K562 (cell line): ENCODE measurements around the gene AMOTL1. TPM values are rescaled to one million over a fixed set of nuclear protein-coding genes. Genes with fewer than 3 reads are reported as not detected.

Experiments used
- ATAC-seq: fragments of 200-7000 bp; cut with Tn5 transposase; 3 replicates; pipeline ENCODE4 v1.9.1; 2020; ENCODE audit warnings: moderate library complexity
- BruUV-seq: library from RNA; stranded (reverse); fragments of 400-500 nt; replicated peaks from 2 replicates; lab custom pipeline; 2021; lab: Mats Ljungman, UMichigan
- CTCF ChIA-PET: fragments of 300-600 bp; formaldehyde crosslinking; extraction: SDS; loops from one replicate; lab custom pipeline; 2021; ENCODE audit warnings: low intra/inter-chr PET ratio; lab: Yijun Ruan, JAX
- POLR2A ChIA-PET: fragments of 300-600, 350-650 bp; sonication (Branson Sonifier 250); formaldehyde crosslinking; extraction: SDS; loops from one replicate; lab custom pipeline; 2021; ENCODE audit warnings: antibody characterized with exemption, inconsistent platforms; lab: Yijun Ruan, JAX
- DNase-seq, 4 experiments: peaks; one replicate each; pipeline versions ENCODE4 v3.0.0 to v3.0.0-alpha.2; 2011 to 2018; ENCODE audit warnings: low spot score in 3 of 4, mixed read lengths in 3 of 4; ENCODE audit errors: extremely low read depth in 1 of 4
- FAIRE-seq: peaks from 2 replicates; lab custom pipeline; 2011; peaks lifted over from hg19 to GRCh38; lab: Jason Lieb, UNC
- H2AFZ ChIP-seq: 2 replicates; pipeline ENCODE4 v1.6.0; 2011; ENCODE audit warnings: low read depth, low read length, control low read depth, inconsistent platforms
- H3K27ac ChIP-seq: fragments of 200-600 bp; 3 replicates; pipeline ENCODE4 v1.8.0; 2011; ENCODE audit warnings: low read depth, mild to moderate bottlenecking, control low read depth, inconsistent platforms, low read length, moderate library complexity, mixed read lengths; ENCODE audit errors: extremely low read depth
- H3K27me3 ChIP-seq, 2 experiments: fragments of 300-600 bp in 1 of 2; 2 replicates in 1 of 2; 3 replicates in 1 of 2; pipeline versions ENCODE4 v1.6.0 to v1.8.0; 2011; ENCODE audit warnings: inconsistent platforms in 2 of 2, low read length in 2 of 2, mild to moderate bottlenecking in 1 of 2, mixed read lengths in 1 of 2, moderate library complexity in 1 of 2; ENCODE audit not compliant: control insufficient read depth in 2 of 2, insufficient read depth in 2 of 2
- H3K36me3 ChIP-seq: fragments of 300-600 bp; 3 replicates; pipeline ENCODE4 v1.8.0; 2011; ENCODE audit warnings: mild to moderate bottlenecking, low read length, inconsistent platforms; ENCODE audit not compliant: control insufficient read depth, insufficient read depth
- H3K4me1 ChIP-seq, 2 experiments: fragments of 200-600 bp in 1 of 2; replicated peaks in 1 of 2; 2 replicates in 1 of 2; 3 replicates in 1 of 2; pipeline versions ENCODE4 v1.5.1 to v1.8.0; 2011; ENCODE audit warnings: inconsistent platforms in 2 of 2, low read length in 2 of 2, mild to moderate bottlenecking in 1 of 2, mixed read lengths in 1 of 2, moderate library complexity in 1 of 2; ENCODE audit not compliant: control insufficient read depth in 2 of 2, insufficient read depth in 2 of 2
- H3K4me2 ChIP-seq: 2 replicates; pipeline ENCODE4 v1.6.1; 2011; ENCODE audit warnings: low read length, control low read depth, inconsistent platforms, mixed read lengths; ENCODE audit not compliant: insufficient read depth
- H3K4me3 ChIP-seq: fragments of 200-600 bp; sonication (generic), shearing (Covaris generic); 2 replicates; pipeline ENCODE4 v1.5.1; 2016; ENCODE audit warnings: control low read depth, inconsistent platforms
- H3K79me2 ChIP-seq: fragments of 200-600 bp; 3 replicates; pipeline ENCODE4 v1.8.0; 2011; ENCODE audit warnings: low read length, inconsistent platforms; ENCODE audit not compliant: control insufficient read depth, insufficient read depth
- H3K9ac ChIP-seq, 2 experiments: 2 replicates each; pipeline versions ENCODE4 v1.6.0 to v1.6.1; 2011; ENCODE audit warnings: low read depth in 2 of 2, low read length in 2 of 2, control low read depth in 1 of 2, inconsistent platforms in 1 of 2, mild to moderate bottlenecking in 1 of 2, mixed read lengths in 1 of 2; ENCODE audit not compliant: insufficient read depth in 1 of 2
- H3K9me1 ChIP-seq: one replicate; pipeline ENCODE4 v1.6.0; 2011; ENCODE audit warnings: inconsistent platforms, mild to moderate bottlenecking, low read length, moderate library complexity; ENCODE audit not compliant: control insufficient read depth, insufficient read depth
- H3K9me3 ChIP-seq: replicated peaks from 2 replicates; pipeline ENCODE4 v1.5.1; 2011; ENCODE audit warnings: low read depth, low read length, inconsistent platforms; ENCODE audit not compliant: control insufficient read depth, insufficient read depth
- H4K20me1 ChIP-seq: replicated peaks from 2 replicates; pipeline ENCODE4 v1.6.1; 2011; ENCODE audit warnings: low read length, inconsistent platforms, mixed read lengths; ENCODE audit not compliant: control insufficient read depth, insufficient read depth
- AFF4 ChIP-seq: sonication (generic); formaldehyde crosslinking; IDR thresholded peaks from 2 replicates; pipeline ENCODE4 v1.8.0; 2023; ENCODE audit warnings: mild to moderate bottlenecking, missing genetic modification reagents
- HMBOX1 ChIP-seq: sonication (generic); IDR thresholded peaks from 2 replicates; pipeline ENCODE4 v1.6.1; 2016
- OTX1 ChIP-seq: fragments of 450-650 bp; formaldehyde crosslinking; IDR thresholded peaks from 2 replicates; pipeline ENCODE4 v1.4.0; 2022; ENCODE audit warnings: mild to moderate bottlenecking
- PHF20 ChIP-seq: fragments of 450-650 bp; IDR thresholded peaks from 2 replicates; pipeline ENCODE4 v1.6.1; 2018; ENCODE audit not compliant: partially characterized antibody
- PREB ChIP-seq: sonication (generic); formaldehyde crosslinking; IDR thresholded peaks from 2 replicates; pipeline ENCODE4 v1.8.1; 2023; ENCODE audit warnings: mild to moderate bottlenecking, missing genetic modification reagents
- RCOR1 ChIP-seq, 2 experiments: IDR thresholded peaks; 2 replicates each; pipeline ENCODE4 v1.6.1; 2012; ENCODE audit warnings: low read depth in 2 of 2, low read length in 2 of 2, borderline replicate concordance in 1 of 2, improper control_type of control experiment in 1 of 2
- RFX7 ChIP-seq: fragments of 250-450 bp; sonication (Bioruptor Pico); IDR thresholded peaks from 2 replicates; pipeline ENCODE4 v1.5.1; 2021; ENCODE audit warnings: mild to moderate bottlenecking
- ZNF668 ChIP-seq: fragments of 250-450 bp; sonication (Bioruptor Pico); IDR thresholded peaks from 2 replicates; pipeline ENCODE4 v1.8.0; 2022; ENCODE audit warnings: mild to moderate bottlenecking, inconsistent platforms
- in situ Hi-C: fragments of 300-500 bp; cut with MboI; formaldehyde crosslinking; loops from 4 replicates; pipeline ENCODE4 v1.15.0; 2018; ENCODE audit warnings: inconsistent platforms, mixed read lengths
- intact Hi-C: fragments of 100-400 bp; cut with micrococcal nuclease; formaldehyde crosslinking; loops from 2 replicates; pipeline ENCODE4 v1.14.2; 2022
- polyA plus RNA-seq, 8 experiments: library from polyadenylated mRNA; depleted of rRNA in 4 of 8; stranded (reverse) in 5 of 8; unstranded in 3 of 8; fragments of >200 nt; fragmentation: Nextera tagmentation in 2 of 8; fragmentation: Illumina TruSeq in 1 of 8; extraction: Ambion mirVana in 2 of 8; extraction: Trizol in 1 of 8; gene quantifications; 2 replicates each; pipeline versions ENCODE4 v1.2.1 to v1.2.3, GENCODE V29; 2011 to 2014; ENCODE audit warnings: inconsistent platforms in 1 of 8, missing spikeins in 1 of 8
- total RNA-seq, 7 experiments: library from RNA; depleted of rRNA in 6 of 7; stranded (reverse); fragments of >200 nt in 6 of 7; fragmentation: Illumina TruSeq in 2 of 7; extraction: Trizol in 2 of 7; gene quantifications; 2 replicates each; pipeline versions ENCODE4 v1.2.1 to v1.2.3, GENCODE V29; 2011 to 2021; ENCODE audit warnings: low replicate concordance in 1 of 7
- TF ChIP-seq, protein P1 (sequence below): fragments of 200-800 bp; sonication (Bioruptor generic); IDR thresholded peaks from 2 replicates; pipeline ENCODE4 v1.6.1; 2017; ENCODE audit warnings: missing genetic modification characterization, missing compliant biosample characterization

Gene AMOTL1
- total and polyA plus RNA-seq, 9 of the 15 experiments (the other 6 are each of a cell fraction or from before 2014, with no cell fraction given) = 4.0 to 35.4 (median 14.0) TPM

DNA sequence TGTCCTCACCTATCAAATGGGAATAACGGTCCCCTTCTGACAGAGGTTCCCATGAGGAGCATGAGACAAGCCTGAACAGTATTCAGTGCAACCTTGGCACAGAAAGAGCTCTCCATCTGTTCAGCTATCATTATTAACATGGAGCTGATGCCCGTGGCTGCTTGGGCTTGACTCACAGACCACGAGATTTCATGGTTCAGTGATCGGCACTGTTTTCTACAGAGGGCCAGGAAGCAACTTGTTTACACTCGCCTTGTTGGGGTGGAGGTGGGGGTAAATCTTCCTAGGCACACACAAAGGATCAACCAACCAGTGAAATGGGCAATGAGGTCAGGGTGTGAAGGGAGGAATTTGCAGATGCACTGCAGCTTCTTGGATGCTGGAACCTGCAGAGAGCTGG is 117.0 kb downstream of the AMOTL1 start (continued):
- TF ChIP-seq OTX1 (CRISPR knock-in tag) (no peak), RCOR1 (IDR thresholded peaks at IDR 0.05; ENCODE audit: borderline replicate concordance in 1 of 2, low read depth in 2 of 2, low read length in 2 of 2) (no peak), PREB (no peak), PHF20 (no peak)

DNA sequence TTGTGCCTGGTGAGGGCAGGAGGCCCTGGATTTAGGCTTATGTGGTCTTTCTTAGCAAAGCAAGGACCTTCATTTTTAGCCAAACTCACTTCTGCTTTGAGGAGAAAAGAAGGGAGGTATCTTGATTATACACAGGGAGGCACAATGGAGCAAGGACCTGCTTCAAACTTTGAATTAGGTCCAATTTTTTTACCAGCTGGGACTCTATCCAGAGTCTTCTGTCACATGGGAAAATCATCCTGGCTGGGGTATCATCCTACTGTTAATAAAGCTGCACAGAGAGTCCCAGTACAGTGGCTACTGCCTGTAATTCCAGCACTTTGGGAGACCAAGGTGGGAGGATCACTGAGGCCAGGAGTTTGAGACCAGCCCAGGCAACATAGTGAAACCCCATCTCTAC is 117.4 kb downstream of the AMOTL1 start:
- in situ Hi-C loops = no loop called here
- CTCF ChIA-PET = no interaction called here
- no peak for TF ChIP-seq RFX7 (CRISPR knock-in tag)
- TF ChIP-seq ZNF668 (CRISPR knock-in tag) = no peak
- no peak for TF ChIP-seq AFF4
- TF ChIP-seq, protein P1, sequence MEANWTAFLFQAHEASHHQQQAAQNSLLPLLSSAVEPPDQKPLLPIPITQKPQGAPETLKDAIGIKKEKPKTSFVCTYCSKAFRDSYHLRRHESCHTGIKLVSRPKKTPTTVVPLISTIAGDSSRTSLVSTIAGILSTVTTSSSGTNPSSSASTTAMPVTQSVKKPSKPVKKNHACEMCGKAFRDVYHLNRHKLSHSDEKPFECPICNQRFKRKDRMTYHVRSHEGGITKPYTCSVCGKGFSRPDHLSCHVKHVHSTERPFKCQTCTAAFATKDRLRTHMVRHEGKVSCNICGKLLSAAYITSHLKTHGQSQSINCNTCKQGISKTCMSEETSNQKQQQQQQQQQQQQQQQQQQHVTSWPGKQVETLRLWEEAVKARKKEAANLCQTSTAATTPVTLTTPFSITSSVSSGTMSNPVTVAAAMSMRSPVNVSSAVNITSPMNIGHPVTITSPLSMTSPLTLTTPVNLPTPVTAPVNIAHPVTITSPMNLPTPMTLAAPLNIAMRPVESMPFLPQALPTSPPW (CRISPR knock-in tag) = no peak
- no peak for TF ChIP-seq HMBOX1

More for the DNA sequence above, 117.4 kb downstream of the AMOTL1 start:
- intact Hi-C loops = no loop called here
- no peaks in the 10 kb centered on the region for H4K20me1 ChIP-seq
- H3K4me1 ChIP-seq = no peaks in the 10 kb centered on the region
- no TSS peak for BruUV-seq
- no peak overlapping the region for H3K4me3 ChIP-seq
- H3K9ac ChIP-seq = no peak overlapping the region
- H2AFZ ChIP-seq = no peak overlapping the region
- no peaks in the 10 kb centered on the region for H3K79me2 ChIP-seq
- DNase-seq (no peak), FAIRE-seq (no peak), ATAC-seq (no peak)
- no peak overlapping the region for H3K27ac ChIP-seq
- H3K4me2 ChIP-seq = no peak overlapping the region
- H3K27me3 ChIP-seq = no peaks in the 10 kb centered on the region
- no peaks in the 10 kb centered on the region for H3K9me3 ChIP-seq
- no peaks in the 10 kb centered on the region for H3K36me3 ChIP-seq
- POLR2A ChIA-PET = no interaction called here
- H3K9me1 ChIP-seq = no peaks in the 10 kb centered on the region
